ENCODE data around the gene GCC2. TPM values are rescaled to one million over a fixed set of nuclear protein-coding genes. Genes with fewer than 3 reads are reported as not detected.
A peak's percentile ranks its signal among the peaks of the same experiment; 100 is the strongest.

GCC2 gene
- total and polyA plus RNA-seq, 2 of the 13 experiments (the other 11 are each of a cell fraction or from before 2014, with no cell fraction given) = 17.6 to 22.5 TPM

- TF ChIP-seq HNRNPK (IDR thresholded peaks at IDR 0.05; ENCODE audit: low read depth, low read length, poor library complexity, severe bottlenecking) = no peak
- TF ChIP-seq DR1 (CRISPR knock-in tag; IDR thresholded peaks at IDR 0.05) = no peak; the same call in 1 of the 2 replicates
- TF ChIP-seq IRF2 (CRISPR knock-in tag; IDR thresholded peaks at IDR 0.05) = peak; percentile 79
- 0 out of 2 replicates have a peak, but pooled peaks have one; percentile 29 for TF ChIP-seq PRDM15 (CRISPR knock-in tag; IDR thresholded peaks at IDR 0.05)
- TF ChIP-seq HES4 (CRISPR knock-in tag; IDR thresholded peaks at IDR 0.05; ENCODE audit: borderline replicate concordance) = no peak
- 0 out of 2 replicates have a peak, but pooled peaks have one; percentile 78 for TF ChIP-seq ZNF850 (CRISPR knock-in tag; conservative IDR thresholded peaks at IDR 0.05)
- TF ChIP-seq ZNF552 (CRISPR knock-in tag; IDR thresholded peaks at IDR 0.05; ENCODE audit: borderline replicate concordance) = no peak
- no peak for TF ChIP-seq ZKSCAN5 (CRISPR knock-in tag; IDR thresholded peaks at IDR 0.05)
- no peak for TF ChIP-seq GPBP1L1 (CRISPR knock-in tag; IDR thresholded peaks at IDR 0.05)
- peak; percentile 97 for TF ChIP-seq KDM2A (CRISPR knock-in tag; IDR thresholded peaks at IDR 0.05; ENCODE audit: borderline replicate concordance, low read depth)
- no peak for TF ChIP-seq MTF1 (CRISPR knock-in tag; IDR thresholded peaks at IDR 0.05)
- no peak for TF ChIP-seq GLI4 (CRISPR knock-in tag; IDR thresholded peaks at IDR 0.05; ENCODE audit: borderline replicate concordance)
- peak; percentile 89 for TF ChIP-seq SNAPC4 (CRISPR knock-in tag; IDR thresholded peaks at IDR 0.05)
- TF ChIP-seq FOSL1 (CRISPR knock-in tag; IDR thresholded peaks at IDR 0.05; ENCODE audit: borderline replicate concordance) = peak; percentile 33; the same call in 1 of the 2 replicates
- TF ChIP-seq ZNF558 (CRISPR knock-in tag; IDR thresholded peaks at IDR 0.05; ENCODE audit: borderline replicate concordance) = peak; percentile 96; the same call in 1 of the 2 replicates
- peak; percentile 79 for TF ChIP-seq RCOR2 (CRISPR knock-in tag; IDR thresholded peaks at IDR 0.05)
- 0 out of 2 replicates have a peak, but pooled peaks have one; percentile 11 for TF ChIP-seq SNAI1 (CRISPR knock-in tag; IDR thresholded peaks at IDR 0.05; ENCODE audit: borderline replicate concordance)
- TF ChIP-seq ZNF460 (CRISPR knock-in tag; IDR thresholded peaks at IDR 0.05; ENCODE audit: borderline replicate concordance) = peak; percentile 51; the same call in 1 of the 2 replicates
- TF ChIP-seq ZBTB38 (CRISPR knock-in tag; IDR thresholded peaks at IDR 0.05) = peak; percentile 92; the same call in 1 of the 2 replicates
Observed at GRCh38 chr2:108448678-108449409, at the start of gene GCC2 (continued).
